ENCODE measurements around the gene GABBR2.
"Not testable (repeated sequence)": the region's sequence is repeated elsewhere in the genome, so short reads cannot be mapped to it uniquely, and the experiment has no call there.

The GABBR2 gene

DNA sequence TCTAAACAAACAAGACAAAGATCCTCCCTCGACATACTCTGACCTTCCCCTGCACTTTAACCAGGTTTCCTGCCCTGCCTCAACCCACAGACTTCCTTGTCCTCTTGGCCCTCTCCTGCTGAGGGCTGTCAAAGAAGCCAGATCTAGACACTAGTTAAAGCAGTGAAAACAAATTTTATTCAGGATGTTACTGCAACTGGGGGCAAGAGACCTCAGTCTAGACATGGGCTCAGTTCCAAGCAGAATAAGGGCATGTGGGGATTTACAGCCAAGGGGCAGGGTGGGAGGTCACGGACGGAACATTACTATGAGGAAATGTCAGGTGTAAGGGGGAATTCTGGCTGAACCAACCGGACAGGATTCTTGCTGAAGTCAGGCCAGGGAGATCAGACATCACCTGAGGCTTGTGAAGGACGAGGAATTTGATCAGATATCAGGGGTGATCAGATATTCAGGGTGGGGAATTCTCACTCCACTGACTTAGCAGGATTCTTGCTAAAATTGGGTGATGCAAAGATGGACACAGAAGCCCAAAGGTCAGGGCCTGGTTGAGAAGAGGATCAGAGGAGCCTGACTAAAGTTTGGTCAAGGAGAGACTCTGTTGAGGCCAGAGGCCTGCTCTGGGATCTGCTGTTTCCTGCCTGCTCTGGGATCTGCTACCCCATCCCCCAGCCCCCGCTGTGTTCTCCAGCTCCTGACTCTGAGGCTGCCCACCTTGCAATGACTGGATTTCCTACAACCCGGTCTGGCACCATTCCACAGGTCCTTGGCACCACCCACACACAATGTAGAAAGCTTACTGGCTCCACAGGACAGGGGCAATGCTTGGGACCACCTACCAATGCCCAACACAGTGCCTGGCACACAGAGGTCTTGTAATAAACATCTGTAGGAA lies 21.5 kb downstream of the GABBR2 start:
- DNase-seq (ENCODE audit: low read depth) = no peak

DNA sequence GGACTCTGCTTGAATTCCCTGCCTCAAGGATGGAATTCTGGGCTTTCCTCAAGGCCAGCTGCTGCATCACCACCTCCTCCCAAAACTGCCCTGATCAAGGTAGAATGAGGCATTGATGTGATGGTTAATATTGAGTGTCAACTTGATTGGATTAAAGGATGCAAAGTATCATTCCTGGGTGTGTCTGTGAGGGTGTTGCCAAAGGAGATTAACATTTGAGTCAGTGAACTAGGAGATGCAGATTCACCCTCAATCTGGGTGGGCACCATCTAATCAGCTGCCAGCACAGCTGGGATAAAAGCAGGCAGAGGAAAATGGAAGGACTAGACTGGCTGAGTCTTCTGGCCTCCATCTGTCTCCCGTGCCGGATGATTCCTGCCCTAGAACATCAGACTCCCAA lies 23.9 kb downstream of the GABBR2 start:
- DNase-seq (ENCODE audit: low read depth) = not testable (repeated sequence)

GRCh38 chr9:98678244-98678842 lies 30.4 kb downstream of the GABBR2 start:
- no peak for DNase-seq (ENCODE audit: low read depth)

GRCh38 chr9:98673681-98674080 lies 35.1 kb downstream of the GABBR2 start:
- DNase-seq (ENCODE audit: low read depth) = no peak

DNA sequence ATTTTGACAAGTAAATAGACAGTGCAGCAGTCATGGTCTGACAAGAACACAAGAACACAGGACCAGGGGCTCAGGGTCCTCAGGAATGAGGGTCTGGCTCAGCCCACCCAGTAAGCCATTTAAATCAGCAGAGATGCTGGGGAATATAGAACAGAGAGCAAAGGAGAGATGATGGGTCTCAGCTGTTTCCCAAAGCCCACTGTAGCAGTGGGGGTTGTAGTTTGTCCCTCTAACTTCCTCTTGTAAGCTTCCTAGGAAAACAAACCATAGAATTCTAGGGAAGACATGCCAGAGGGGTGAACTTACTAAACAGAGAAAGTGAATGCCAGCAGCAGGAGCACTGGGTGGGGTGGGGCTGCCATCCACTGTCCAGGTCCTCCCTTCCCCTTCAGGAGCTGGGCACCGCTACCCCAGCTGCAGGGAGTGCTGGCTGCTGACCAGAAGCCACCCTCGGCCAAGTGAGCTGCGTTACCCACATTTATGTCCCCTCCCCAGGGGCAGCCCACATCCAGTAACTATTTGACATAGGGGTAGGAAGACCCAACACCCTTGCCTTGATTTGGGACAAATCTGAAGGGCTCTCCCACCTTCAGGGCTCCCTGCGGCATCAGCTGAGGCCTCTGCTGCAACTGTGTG lies 41.6 kb downstream of the GABBR2 start:
- DNase-seq (ENCODE audit: low read depth) = no peak

- DNase-seq (ENCODE audit: low read depth) = no peak
These were observed 43.2 kb downstream of the GABBR2 start for GRCh38 chr9:98665501-98665900.

DNA sequence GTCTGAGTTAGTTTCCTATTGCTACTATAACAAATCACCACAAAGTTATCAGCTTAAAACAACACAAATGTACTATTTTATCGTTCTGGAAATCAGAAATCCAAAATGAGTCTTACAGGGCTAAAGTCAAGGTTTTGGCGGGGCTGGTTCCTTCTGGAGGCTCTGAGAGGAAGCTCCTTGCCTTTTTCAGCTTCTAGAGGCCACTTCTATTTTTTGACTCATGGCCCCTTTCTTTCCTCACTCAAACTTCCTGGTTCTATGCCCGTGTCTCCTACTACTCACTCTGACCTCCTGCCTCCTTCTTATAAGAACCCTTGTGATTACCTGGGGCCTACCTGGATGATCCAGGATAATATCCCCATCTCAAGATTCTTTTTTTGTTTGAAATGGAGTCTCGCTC lies 48.2 kb downstream of the GABBR2 start:
- no peak for DNase-seq (ENCODE audit: low read depth)

DNA sequence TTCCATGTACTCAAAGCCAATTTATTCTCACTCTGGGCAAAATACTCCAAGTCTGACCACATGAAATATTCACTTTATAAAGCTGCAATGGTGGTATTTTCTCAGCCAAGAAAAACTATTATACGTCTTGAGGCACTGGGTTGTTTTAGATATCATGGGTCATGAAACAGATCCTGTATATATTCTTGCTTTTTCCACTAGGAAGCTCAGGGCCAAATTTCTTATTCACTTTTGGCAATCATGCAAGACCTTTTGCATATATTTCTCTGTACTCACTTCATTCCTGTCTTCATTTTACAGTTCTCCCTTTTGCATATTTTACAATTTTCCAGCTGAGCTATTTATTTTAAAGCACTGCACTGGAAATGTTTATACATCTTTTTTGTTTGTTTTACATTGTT lies 49.8 kb downstream of the GABBR2 start:
- DNase-seq (ENCODE audit: low read depth) = no peak

DNA sequence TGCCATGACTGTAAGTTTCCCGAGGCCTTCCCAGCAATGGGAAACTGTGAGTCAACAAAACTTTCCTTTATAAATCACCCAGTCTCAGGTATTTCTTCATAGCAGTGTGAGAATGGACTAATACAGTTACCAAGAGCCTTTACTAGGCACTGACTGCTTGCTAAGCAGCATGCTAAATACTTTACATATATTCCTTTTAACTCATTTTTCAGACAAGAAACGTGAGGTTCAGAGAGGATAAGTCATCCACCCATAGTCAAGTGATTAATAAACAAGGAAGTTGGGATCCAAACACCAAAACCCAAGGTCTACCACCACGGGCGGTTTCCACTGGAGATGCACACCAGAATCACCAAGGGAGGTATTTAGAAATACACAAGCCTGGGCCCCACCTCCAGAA lies 50.8 kb downstream of the GABBR2 start:
- DNase-seq (ENCODE audit: low read depth) = no peak

- no peak for DNase-seq (ENCODE audit: low read depth)
These were observed 52.2 kb downstream of the GABBR2 start for GRCh38 chr9:98656511-98656910.

DNA sequence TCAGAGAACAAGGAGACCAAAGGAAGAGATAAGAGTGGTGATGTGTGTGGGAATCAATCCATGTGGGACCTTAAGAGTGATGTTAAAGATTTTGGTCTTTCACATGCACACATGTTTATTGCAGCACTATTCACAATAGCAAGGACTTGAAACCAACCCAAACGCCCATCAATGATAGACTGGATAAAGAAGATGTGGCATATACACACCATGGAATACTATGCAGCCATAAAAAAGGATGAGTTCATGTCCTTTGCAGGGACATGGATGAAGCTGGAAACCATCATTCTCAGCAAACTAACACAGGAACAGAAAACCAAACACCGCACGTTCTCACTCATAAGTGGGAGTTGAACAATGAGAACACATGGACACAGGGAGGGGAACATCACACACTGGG lies 53.3 kb downstream of the GABBR2 start:
- not testable (repeated sequence) for DNase-seq (ENCODE audit: low read depth)

DNA sequence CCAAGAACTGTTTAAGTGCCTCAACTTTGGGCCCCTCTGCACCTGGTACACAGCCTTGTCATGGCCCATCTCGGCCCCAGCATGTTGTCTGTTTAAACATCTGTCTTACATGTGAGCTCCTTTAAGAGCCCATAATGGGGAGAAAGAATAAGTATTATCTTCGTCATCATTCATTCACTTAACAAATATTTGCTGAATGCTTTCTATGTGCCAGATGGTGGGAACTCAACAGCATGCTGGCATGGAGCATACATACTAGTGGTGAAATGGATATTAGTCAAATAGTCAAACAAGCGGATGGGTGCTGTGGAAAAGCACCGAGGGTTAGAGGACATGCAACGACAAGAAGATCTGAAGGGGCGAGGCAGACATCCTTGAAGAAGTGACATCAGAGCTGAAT lies 54.5 kb downstream of the GABBR2 start:
- no peak for DNase-seq (ENCODE audit: low read depth)

GRCh38 chr9:98652741-98653140 lies 56.0 kb downstream of the GABBR2 start:
- no peak for DNase-seq (ENCODE audit: low read depth)

GRCh38 chr9:98652302-98652701 lies 56.4 kb downstream of the GABBR2 start:
- DNase-seq (ENCODE audit: low read depth) = no peak

GRCh38 chr9:98647236-98647635 lies 61.5 kb downstream of the GABBR2 start:
- no peak for DNase-seq (ENCODE audit: low read depth)

- DNase-seq (ENCODE audit: low read depth) = no peak
These were observed 64.7 kb downstream of the GABBR2 start for GRCh38 chr9:98644011-98644410.

DNA sequence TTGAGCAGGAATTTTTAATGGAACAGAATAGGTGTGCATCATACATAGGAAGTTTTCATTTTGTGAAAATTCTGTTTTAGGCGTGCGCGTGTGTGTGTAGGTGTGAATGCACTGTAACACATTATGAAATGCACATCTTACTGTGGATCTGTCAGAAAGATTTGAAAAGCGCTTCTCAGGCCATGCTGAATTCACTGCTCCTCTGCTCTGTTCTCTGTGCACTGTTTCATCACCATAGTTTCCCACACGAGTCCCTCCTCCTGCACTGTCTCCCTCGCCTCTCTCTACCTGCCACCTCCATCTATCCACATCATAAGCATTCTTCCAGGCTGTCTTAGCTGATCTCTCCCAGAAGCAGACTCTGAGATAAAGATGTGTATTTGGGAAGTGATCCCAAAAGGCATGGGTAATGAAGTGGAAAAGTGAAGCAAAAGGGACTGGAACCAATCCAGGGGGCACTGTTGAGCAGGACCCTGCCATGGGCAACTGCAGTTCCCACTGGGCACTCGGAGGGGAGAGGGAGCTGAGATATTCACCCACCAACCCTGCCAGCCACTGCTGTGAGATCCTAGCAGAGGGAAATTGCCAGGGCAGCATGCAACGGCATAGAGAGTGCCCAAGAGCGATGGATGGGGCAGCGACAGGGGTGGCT lies 65.9 kb downstream of the GABBR2 start:
- DNase-seq (ENCODE audit: low read depth) = no peak

- DNase-seq (ENCODE audit: low read depth) = no peak
These were observed 67.0 kb downstream of the GABBR2 start for GRCh38 chr9:98641695-98642094.

DNA sequence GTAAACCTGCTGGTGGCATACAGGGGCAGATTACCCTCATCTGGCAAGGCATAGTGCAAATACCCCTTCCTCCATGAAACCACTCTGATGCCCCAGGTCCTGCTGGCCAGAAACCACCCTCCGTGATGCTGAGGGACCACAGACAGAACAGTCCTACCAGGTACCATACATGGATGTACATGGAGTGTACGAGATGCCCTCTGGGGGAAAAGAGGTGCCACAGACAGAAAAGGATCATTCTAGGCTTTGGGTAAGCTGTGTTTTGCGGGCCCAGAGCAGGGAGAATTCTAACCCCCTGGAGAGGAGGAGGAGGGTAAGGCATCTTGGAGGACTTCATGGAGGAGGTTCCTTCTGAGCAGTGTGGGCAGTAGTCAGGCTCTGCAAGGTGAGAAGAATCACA lies 68.3 kb downstream of the GABBR2 start:
- DNase-seq (ENCODE audit: low read depth) = no peak

DNA sequence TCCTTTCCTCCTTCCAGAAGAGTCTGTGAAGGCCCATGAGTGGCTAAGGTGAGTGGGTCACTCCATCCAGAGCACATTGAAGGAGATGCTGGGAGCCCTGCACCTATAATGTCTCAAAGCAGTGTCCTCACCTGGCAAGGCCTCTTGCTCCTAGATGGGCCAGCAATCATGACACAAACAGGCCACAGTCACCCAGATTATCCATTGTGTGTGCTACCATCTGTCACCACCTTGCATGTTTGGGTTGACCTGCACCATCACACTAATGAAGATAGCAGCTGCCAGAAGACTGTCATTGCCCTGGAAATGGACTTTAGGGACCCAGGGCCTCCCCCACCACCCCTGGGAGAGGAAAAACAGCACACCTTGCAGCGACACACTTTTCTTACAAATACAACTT lies 69.6 kb downstream of the GABBR2 start:
- no peak for DNase-seq (ENCODE audit: low read depth)

GRCh38 chr9:98637381-98637780 lies 71.4 kb downstream of the GABBR2 start:
- DNase-seq (ENCODE audit: low read depth) = no peak

DNA sequence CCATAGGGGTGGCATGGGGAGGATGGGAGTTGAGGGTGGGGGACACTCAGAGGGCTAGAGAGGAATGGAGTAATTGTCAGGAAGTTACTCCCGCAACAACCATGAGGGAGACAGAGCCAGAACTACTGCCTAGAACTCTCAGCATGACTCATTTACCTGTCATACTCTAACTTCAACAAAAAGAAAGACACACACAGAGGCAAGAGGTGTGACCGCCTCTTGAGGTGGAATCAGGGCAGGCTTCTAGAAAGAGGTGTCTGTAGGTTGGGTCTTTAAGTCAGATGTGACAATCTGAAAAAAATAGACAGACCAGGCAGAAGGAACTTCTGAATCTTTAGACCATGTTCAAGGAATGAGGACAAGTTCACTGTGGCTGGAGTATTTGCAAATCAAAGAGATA lies 73.4 kb downstream of the GABBR2 start:
- DNase-seq (ENCODE audit: low read depth) = no peak

All from activated T-cell treated with anti-CD3 and anti-CD28 coated beads for 1 hour (primary cell).